Suprapubic skin (tissue), 4 donors: ENCODE data around the gene GHRHR. TPM values are rescaled to one million over a fixed set of nuclear protein-coding genes. Genes with fewer than 3 reads are reported as not detected.

ENCODE experiments used
- DNase-seq, 2 donors: peaks; one replicate each; pipeline ENCODE4 v3.0.0-alpha.2; 2019; ENCODE audit warnings: low spot score in 2 of 2
- H3K27ac ChIP-seq: fragments of 200-600 bp; sonication (generic); one replicate; pipeline ENCODE4 v1.5.1; 2019
- H3K27me3 ChIP-seq: fragments of 200-600 bp; sonication (generic); one replicate; pipeline ENCODE4 v1.5.1; 2019
- H3K36me3 ChIP-seq: fragments of 200-600 bp; sonication (generic); one replicate; pipeline ENCODE4 v1.5.1; 2019
- H3K4me1 ChIP-seq: fragments of 200-600 bp; sonication (generic); one replicate; pipeline ENCODE4 v1.5.1; 2019
- H3K4me3 ChIP-seq: fragments of 200-600 bp; sonication (generic); one replicate; pipeline ENCODE4 v1.5.1; 2019; ENCODE audit warnings: mild to moderate bottlenecking
- H3K9me3 ChIP-seq: fragments of 200-600 bp; sonication (generic); one replicate; pipeline ENCODE4 v1.5.1; 2019
- CTCF ChIP-seq, 2 donors: fragments of 200-600 bp in 1 of 2; fragments of 450-650 bp in 1 of 2; sonication (generic) in 1 of 2; IDR thresholded peaks; one replicate each; pipeline ENCODE4 v1.5.1; 2016 to 2019; ENCODE audit warnings: antibody characterized with exemption in 2 of 2, mild to moderate bottlenecking in 1 of 2, moderate library complexity in 1 of 2
- EP300 ChIP-seq: sonication (generic); formaldehyde crosslinking; IDR thresholded peaks from one replicate; pipeline ENCODE4 v1.6.1; 2017; ENCODE audit warnings: antibody characterized with exemption
- POLR2A ChIP-seq, 2 donors: fragments of 450-650 bp; IDR thresholded peaks; one replicate each; pipeline ENCODE4 v1.6.1; 2017; ENCODE audit warnings: antibody characterized with exemption in 2 of 2, mild to moderate bottlenecking in 2 of 2, moderate library complexity in 2 of 2
- POLR2AphosphoS5 ChIP-seq, 3 donors: sonication (generic); formaldehyde crosslinking; IDR thresholded peaks; one replicate each; pipeline ENCODE4 v1.6.1; 2017; ENCODE audit warnings: antibody characterized with exemption in 3 of 3
- WGBS: methylation state at CpG from one replicate; pipeline ENCODE4 v1.1.5; 2018; 5-methylcytosine and 5-hydroxymethylcytosine counted together
- total RNA-seq, 4 donors: library from RNA; depleted of rRNA; stranded (reverse); fragments of >200 nt; gene quantifications; one replicate each; pipeline ENCODE4 v1.1.0, GENCODE V29; 2016

Gene GHRHR
- total RNA-seq, 4 donors from 2014 or later, result 1.5 TPM; not detected in 3

- Histone ChIP-seq H3K4me3 (peak overlapping the region; percentile 36), H3K27me3 (no peaks in the 10 kb centered on the region), H3K36me3 (no peaks in the 10 kb centered on the region), H3K4me1 (peaks cover 31% of the 10 kb centered on the region), H3K27ac (peak overlapping the region; percentile 34), H3K9me3 (no peaks in the 10 kb centered on the region)
- DNase-seq, result no peak
- TF ChIP-seq POLR2AphosphoS5 (IDR thresholded peaks at IDR 0.05) (no peak), CTCF (IDR thresholded peaks at IDR 0.05) (no peak), POLR2A (IDR thresholded peaks at IDR 0.05) (no peak), EP300 (no peak)
- 74% methylated on average over 5 of the region's 7 CpGs for WGBS
Measured at GRCh38 chr7:30916767-30917166, 47.0 kb upstream of the GHRHR start.

- Histone ChIP-seq H3K4me3 (peak overlapping the region; percentile 36), H3K27ac (peak overlapping the region; percentile 34), H3K36me3 (no peaks in the 10 kb centered on the region), H3K4me1 (peaks cover 31% of the 10 kb centered on the region), H3K9me3 (no peaks in the 10 kb centered on the region), H3K27me3 (no peaks in the 10 kb centered on the region)
- TF ChIP-seq POLR2AphosphoS5 (IDR thresholded peaks at IDR 0.05) (no peak), EP300 (no peak), CTCF (IDR thresholded peaks at IDR 0.05) (no peak), POLR2A (IDR thresholded peaks at IDR 0.05) (no peak)
- DNase-seq, result no peak
- 82% methylated on average over 4 of the region's 4 CpGs for WGBS
Measured at GRCh38 chr7:30917216-30917893, 46.4 kb upstream of the GHRHR start.

GRCh38 chr7:30918676-30919075, 45.1 kb upstream of the GHRHR start:
- Histone ChIP-seq H3K4me3 (no peak overlapping the region), H3K27me3 (no peaks in the 10 kb centered on the region), H3K4me1 (peaks cover 31% of the 10 kb centered on the region), H3K27ac (peak overlapping the region; percentile 24), H3K9me3 (no peaks in the 10 kb centered on the region), H3K36me3 (peaks cover 5% of the 10 kb centered on the region)
- peak; percentile 40 to 44 for DNase-seq
- no peak for TF ChIP-seq EP300
- TF ChIP-seq CTCF (IDR thresholded peaks at IDR 0.05), result no peak
- no peak for TF ChIP-seq POLR2A (IDR thresholded peaks at IDR 0.05)
- no peak for TF ChIP-seq POLR2AphosphoS5 (IDR thresholded peaks at IDR 0.05)
- no CpG with 5 or more reads among the region's 4 CpGs for WGBS

GRCh38 chr7:30920021-30920583, 43.7 kb upstream of the GHRHR start:
- Histone ChIP-seq H3K27me3 (no peaks in the 10 kb centered on the region), H3K4me3 (peak overlapping the region; percentile 3), H3K27ac (no peak overlapping the region), H3K9me3 (no peaks in the 10 kb centered on the region), H3K36me3 (peaks cover 10% of the 10 kb centered on the region), H3K4me1 (peaks cover 19% of the 10 kb centered on the region)
- no peak for TF ChIP-seq POLR2A (IDR thresholded peaks at IDR 0.05)
- 33% methylated on average over 10 of the region's 11 CpGs for WGBS
- peak; percentile 59 to 77 for DNase-seq

GRCh38 chr7:30920584-30921539, 42.9 kb upstream of the GHRHR start:
- peak; percentile 53 to 70 for DNase-seq
- Histone ChIP-seq H3K36me3 (peaks cover 10% of the 10 kb centered on the region), H3K4me1 (peaks cover 15% of the 10 kb centered on the region), H3K9me3 (no peaks in the 10 kb centered on the region), H3K27ac (peak overlapping the region; percentile 30), H3K27me3 (no peaks in the 10 kb centered on the region), H3K4me3 (peak overlapping the region; percentile 3)
- TF ChIP-seq POLR2A (IDR thresholded peaks at IDR 0.05) (no peak), CTCF (IDR thresholded peaks at IDR 0.05) (no peak), POLR2AphosphoS5 (IDR thresholded peaks at IDR 0.05) (no peak), EP300 (no peak)
- 57% methylated on average over 9 of the region's 9 CpGs for WGBS
